ENCODE results near the gene USP40.

GRCh38 chr2:233611284-233611683, 44.7 kb upstream of the USP40 start:
- no peak for TF ChIP-seq ESRRA (IDR thresholded peaks at IDR 0.05; ENCODE audit: borderline replicate concordance, low read length)
- no peak for TF ChIP-seq JUNB (IDR thresholded peaks at IDR 0.05)
- TF ChIP-seq RAD21 (conservative IDR thresholded peaks at IDR 0.05 in 1 of 2, IDR thresholded peaks at IDR 0.05 in 1 of 2), result no peak
- no peak for TF ChIP-seq MAX (IDR thresholded peaks at IDR 0.05)
- TF ChIP-seq CTCF (IDR thresholded peaks at IDR 0.05), result no peak
- no peak for TF ChIP-seq POLR2A (IDR thresholded peaks at IDR 0.05; ENCODE audit: low read length)
- TF ChIP-seq MYC (IDR thresholded peaks at IDR 0.05; ENCODE audit: borderline replicate concordance, low read length), result no peak
- peak; percentile 68 for TF ChIP-seq MAFK (IDR thresholded peaks at IDR 0.05; ENCODE audit: partially characterized antibody)
- no peak for TF ChIP-seq EP300 (IDR thresholded peaks at IDR 0.05)
